ENCODE results near the gene ZNF423.

The ZNF423 gene

GRCh38 chr16:49698931-49699840 lies 156.7 kb downstream of the ZNF423 start:
- TF ChIP-seq CTCF (IDR thresholded peaks at IDR 0.05) = no peak
- H3K36me3 ChIP-seq (ENCODE audit: control insufficient read depth, insufficient read depth, low read length) = no peaks in the 10 kb centered on the region
- no peak overlapping the region for H2AFZ ChIP-seq
- peak overlapping the region; percentile 20 for H3K27ac ChIP-seq
- H3K4me3 ChIP-seq (ENCODE audit: low read depth, low read length) = no peak overlapping the region
- no peaks in the 10 kb centered on the region for H3K27me3 ChIP-seq (ENCODE audit: control insufficient read depth, insufficient read depth, low read length)
- no peaks in the 10 kb centered on the region for H3K79me2 ChIP-seq
- H3K4me1 ChIP-seq = peaks cover 4% of the 10 kb centered on the region
- no peaks in the 10 kb centered on the region for H3K9me3 ChIP-seq (ENCODE audit: control insufficient read depth, low read length)
- no peak overlapping the region for H3K4me2 ChIP-seq (ENCODE audit: low read length)
- H3K9ac ChIP-seq = no peak overlapping the region

GRCh38 chr16:49698453-49698815 lies 157.5 kb downstream of the ZNF423 start:
- H3K79me2 ChIP-seq = no peaks in the 10 kb centered on the region
- H3K4me1 ChIP-seq = peaks cover 4% of the 10 kb centered on the region
- H3K27me3 ChIP-seq (ENCODE audit: control insufficient read depth, insufficient read depth, low read length) = no peaks in the 10 kb centered on the region
- H3K9ac ChIP-seq = no peak overlapping the region
- H3K4me2 ChIP-seq (ENCODE audit: low read length) = no peak overlapping the region
- H2AFZ ChIP-seq = no peak overlapping the region
- H3K9me3 ChIP-seq (ENCODE audit: control insufficient read depth, low read length) = no peaks in the 10 kb centered on the region
- H3K4me3 ChIP-seq (ENCODE audit: low read depth, low read length) = no peak overlapping the region
- H3K36me3 ChIP-seq (ENCODE audit: control insufficient read depth, insufficient read depth, low read length) = no peaks in the 10 kb centered on the region
- TF ChIP-seq CTCF (IDR thresholded peaks at IDR 0.05) = no peak
- no peak overlapping the region for H3K27ac ChIP-seq

DNA sequence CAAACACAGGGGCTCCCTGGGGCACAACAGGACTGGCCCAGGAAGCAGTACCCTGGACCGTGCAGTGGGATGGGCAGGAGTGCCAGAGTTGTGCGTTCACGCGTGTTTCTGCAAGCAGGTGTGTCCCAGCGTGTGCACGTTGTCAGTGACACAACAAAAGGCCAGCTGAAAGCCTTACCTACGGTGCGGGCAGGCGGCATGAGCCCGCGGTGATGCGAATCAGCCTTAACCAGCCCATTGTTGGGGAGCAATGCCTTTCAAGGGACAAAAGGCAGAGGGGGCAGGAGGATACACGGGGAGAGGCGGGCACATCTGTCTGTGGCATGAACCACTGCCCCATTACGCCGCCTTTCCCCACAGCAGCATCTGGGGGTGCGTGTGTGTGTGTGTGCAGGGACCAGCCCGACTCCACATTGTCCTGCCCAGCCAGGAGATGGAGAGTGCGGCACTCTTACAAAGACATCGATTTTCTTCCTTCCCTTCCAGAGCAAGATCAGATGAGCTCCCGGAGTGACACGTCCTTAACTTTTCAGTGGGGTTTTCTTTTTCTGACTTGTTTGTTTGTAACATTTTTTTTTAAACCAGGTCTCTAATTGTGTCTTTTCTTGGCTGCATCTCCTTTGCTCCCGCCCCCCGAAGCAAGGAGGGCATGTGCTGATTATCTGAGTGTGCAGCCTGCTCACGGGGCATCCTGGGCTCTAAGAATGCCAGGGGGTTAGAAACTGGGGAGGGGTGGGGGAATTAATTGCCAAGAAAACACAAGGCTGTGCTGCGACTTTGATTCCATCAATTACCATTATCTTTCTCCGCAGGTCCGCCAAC lies 158.1 kb downstream of the ZNF423 start:
- TF ChIP-seq CTCF (IDR thresholded peaks at IDR 0.05) = no peak
- no peaks in the 10 kb centered on the region for H3K79me2 ChIP-seq
- H2AFZ ChIP-seq = no peak overlapping the region
- H3K4me1 ChIP-seq = peaks cover 4% of the 10 kb centered on the region
- no peaks in the 10 kb centered on the region for H3K9me3 ChIP-seq (ENCODE audit: control insufficient read depth, low read length)
- no peaks in the 10 kb centered on the region for H3K27me3 ChIP-seq (ENCODE audit: control insufficient read depth, insufficient read depth, low read length)
- H3K27ac ChIP-seq = no peak overlapping the region
- H3K4me2 ChIP-seq (ENCODE audit: low read length) = no peak overlapping the region
- H3K9ac ChIP-seq = no peak overlapping the region
- no peak overlapping the region for H3K4me3 ChIP-seq (ENCODE audit: low read depth, low read length)
- H3K36me3 ChIP-seq (ENCODE audit: control insufficient read depth, insufficient read depth, low read length) = no peaks in the 10 kb centered on the region

DNA sequence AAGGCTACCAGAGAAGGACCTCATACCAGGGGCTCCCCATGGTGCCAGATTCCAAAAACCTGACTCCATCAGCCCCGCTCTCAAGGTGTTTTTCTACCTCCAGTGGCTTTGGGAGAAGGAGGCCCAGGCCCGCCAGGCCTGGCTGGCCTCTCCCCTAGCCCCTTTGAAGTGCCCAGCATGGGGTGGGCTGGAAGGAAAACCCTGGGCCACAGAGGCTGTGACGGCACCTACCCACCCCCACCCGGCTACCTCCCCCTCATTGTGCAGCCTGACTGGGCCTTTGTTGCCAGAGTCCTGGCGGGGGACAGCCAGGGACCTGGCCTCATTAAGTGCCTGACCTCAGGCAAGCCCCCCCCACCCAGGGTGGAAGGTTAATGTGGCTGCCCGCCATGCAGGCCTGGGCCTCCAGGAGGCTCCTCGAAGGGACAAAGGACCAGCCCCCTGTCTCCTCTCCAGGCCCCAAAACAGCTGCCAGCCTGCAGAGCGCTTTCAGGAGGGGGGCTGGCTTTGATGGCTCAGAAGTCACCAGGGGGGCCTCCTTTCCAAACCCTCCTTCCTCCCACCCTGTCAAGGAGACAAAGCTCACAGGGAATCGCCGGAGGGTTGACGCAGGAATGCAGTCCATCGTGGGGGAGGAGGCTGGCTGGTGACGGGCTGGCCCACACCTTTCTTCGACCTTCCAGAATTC lies 159.4 kb downstream of the ZNF423 start:
- Histone ChIP-seq H3K36me3 (ENCODE audit: control insufficient read depth, insufficient read depth, low read length) (no peaks in the 10 kb centered on the region), H3K4me2 (ENCODE audit: low read length) (no peak overlapping the region), H3K4me1 (peaks cover 4% of the 10 kb centered on the region), H3K9ac (no peak overlapping the region), H3K79me2 (no peaks in the 10 kb centered on the region), H3K9me3 (ENCODE audit: control insufficient read depth, low read length) (no peaks in the 10 kb centered on the region), H2AFZ (no peak overlapping the region), H3K4me3 (ENCODE audit: low read depth, low read length) (no peak overlapping the region), H3K27me3 (ENCODE audit: control insufficient read depth, insufficient read depth, low read length) (no peaks in the 10 kb centered on the region), H3K27ac (no peak overlapping the region)
- no peak for TF ChIP-seq CTCF (IDR thresholded peaks at IDR 0.05)
